ENCODE measurements around the gene TKT. TPM values are rescaled to one million over a fixed set of nuclear protein-coding genes. Genes with fewer than 3 reads are reported as not detected.

The TKT gene
- total RNA-seq, 1 experiment from 2014 or later = 634 TPM

GRCh38 chr3:53191836-53192480 lies 63.9 kb downstream of the TKT start:
- Histone ChIP-seq H3K4me2 (ENCODE audit: low read length) (no peak overlapping the region), H4K20me1 (ENCODE audit: insufficient read depth) (no peaks in the 10 kb centered on the region), H3K36me3 (ENCODE audit: control insufficient read depth in 1 of 2, insufficient read depth in 2 of 2, low read length in 2 of 2) (peaks cover 2 to 3% of the 10 kb centered on the region in 2 experiments), H3K27ac (ENCODE audit: low read depth, low read length) (no peak overlapping the region), H3K27me3 (ENCODE audit: insufficient read depth, low read length) (no peaks in the 10 kb centered on the region), H3K9ac (ENCODE audit: low read length) (no peak overlapping the region), H3K4me1 (ENCODE audit: control insufficient read depth in 1 of 2, insufficient read depth in 2 of 2, low read length in 2 of 2) (peaks cover 14 to 35% of the 10 kb centered on the region in 2 experiments), H3K9me2 (ENCODE audit: insufficient read depth) (no peaks in the 10 kb centered on the region), H3K9me3 (ENCODE audit: control insufficient read depth in 1 of 2, insufficient read depth in 1 of 2, low read depth in 1 of 2, low read length in 2 of 2) (no peaks in the 10 kb centered on the region), H2AFZ (ENCODE audit: low read depth, low read length, poor library complexity, severe bottlenecking) (no peak overlapping the region), H3K4me3 (replicated peaks in 1 of 2; ENCODE audit: low read depth in 1 of 2, low read length in 2 of 2) (no peak overlapping the region), H3K79me2 (ENCODE audit: insufficient read depth, low read length) (no peaks in the 10 kb centered on the region)
- intact Hi-C loops (cut with micrococcal nuclease) = no loop called here
- ChIA-PET RAD21 (ENCODE audit: low non-redundant PET in 1 of 2, low total read pairs in 2 of 2, uncharacterized antibody in 2 of 2, unreplicated experiment in 2 of 2) (no interaction called here), POLR2A (no interaction called here), CTCF (interaction anchor here (1.1 kb wide), 1 partner anchor 82 kb away, joined by 3 read pairs; no protein-coding TSS in a partner anchor)
- ATAC-seq (no peak), DNase-seq (ENCODE audit: low read depth, low spot score) (no peak)
- TF ChIP-seq ZNF274 (IDR thresholded peaks at IDR 0.05; ENCODE audit: low read depth, low read length) = no peak
- TF ChIP-seq, protein P1, sequence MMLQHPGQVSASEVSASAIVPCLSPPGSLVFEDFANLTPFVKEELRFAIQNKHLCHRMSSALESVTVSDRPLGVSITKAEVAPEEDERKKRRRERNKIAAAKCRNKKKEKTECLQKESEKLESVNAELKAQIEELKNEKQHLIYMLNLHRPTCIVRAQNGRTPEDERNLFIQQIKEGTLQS (IDR thresholded peaks at IDR 0.05) = no peak
- no peak for TF ChIP-seq SRF (IDR thresholded peaks at IDR 0.05; ENCODE audit: low read depth)
- TF ChIP-seq YY1 (IDR thresholded peaks at IDR 0.05; ENCODE audit: extremely low read depth, insufficient replicate concordance, low read depth, low read length) = no peak
- TF ChIP-seq CBX3 (IDR thresholded peaks at IDR 0.05; ENCODE audit: low read depth) = no peak
- no TSS peak for BruUV-seq (replicated peaks)

GRCh38 chr3:53190659-53191058 lies 65.2 kb downstream of the TKT start:
- Histone ChIP-seq H3K27ac (ENCODE audit: low read depth, low read length) (no peak overlapping the region), H3K79me2 (ENCODE audit: insufficient read depth, low read length) (no peaks in the 10 kb centered on the region), H3K27me3 (ENCODE audit: insufficient read depth, low read length) (no peaks in the 10 kb centered on the region), H3K4me1 (ENCODE audit: control insufficient read depth in 1 of 2, insufficient read depth in 2 of 2, low read length in 2 of 2) (peaks cover 5 to 22% of the 10 kb centered on the region in 2 experiments; a peak in 3 of 4 replicates), H3K4me3 (replicated peaks in 1 of 2; ENCODE audit: low read depth in 1 of 2, low read length in 2 of 2) (no peak overlapping the region), H3K36me3 (ENCODE audit: control insufficient read depth in 1 of 2, insufficient read depth in 2 of 2, low read length in 2 of 2) (peaks cover 2 to 12% of the 10 kb centered on the region in 2 experiments), H3K9ac (ENCODE audit: low read length) (no peak overlapping the region), H3K4me2 (ENCODE audit: low read length) (no peak overlapping the region), H3K9me3 (ENCODE audit: control insufficient read depth in 1 of 2, insufficient read depth in 1 of 2, low read depth in 1 of 2, low read length in 2 of 2) (no peaks in the 10 kb centered on the region), H4K20me1 (ENCODE audit: insufficient read depth) (no peaks in the 10 kb centered on the region), H2AFZ (ENCODE audit: low read depth, low read length, poor library complexity, severe bottlenecking) (no peak overlapping the region), H3K9me2 (ENCODE audit: insufficient read depth) (no peaks in the 10 kb centered on the region)
- ATAC-seq = no peak
- intact Hi-C loops (cut with micrococcal nuclease) = no loop called here
- ChIA-PET CTCF (interaction anchor here (1.1 kb wide), 1 partner anchor 80 kb away, joined by 3 read pairs; no protein-coding TSS in a partner anchor), RAD21 (ENCODE audit: low non-redundant PET in 1 of 2, low total read pairs in 2 of 2, uncharacterized antibody in 2 of 2, unreplicated experiment in 2 of 2) (no interaction called here), POLR2A (no interaction called here)
- no TSS peak for BruUV-seq (replicated peaks)
- no peak for DNase-seq (ENCODE audit: low read depth, low spot score)
- no peak for TF ChIP-seq FOSL1 (IDR thresholded peaks at IDR 0.05; ENCODE audit: low read depth)
- TF ChIP-seq ZFX (IDR thresholded peaks at IDR 0.05) = no peak
- TF ChIP-seq, protein P2, sequence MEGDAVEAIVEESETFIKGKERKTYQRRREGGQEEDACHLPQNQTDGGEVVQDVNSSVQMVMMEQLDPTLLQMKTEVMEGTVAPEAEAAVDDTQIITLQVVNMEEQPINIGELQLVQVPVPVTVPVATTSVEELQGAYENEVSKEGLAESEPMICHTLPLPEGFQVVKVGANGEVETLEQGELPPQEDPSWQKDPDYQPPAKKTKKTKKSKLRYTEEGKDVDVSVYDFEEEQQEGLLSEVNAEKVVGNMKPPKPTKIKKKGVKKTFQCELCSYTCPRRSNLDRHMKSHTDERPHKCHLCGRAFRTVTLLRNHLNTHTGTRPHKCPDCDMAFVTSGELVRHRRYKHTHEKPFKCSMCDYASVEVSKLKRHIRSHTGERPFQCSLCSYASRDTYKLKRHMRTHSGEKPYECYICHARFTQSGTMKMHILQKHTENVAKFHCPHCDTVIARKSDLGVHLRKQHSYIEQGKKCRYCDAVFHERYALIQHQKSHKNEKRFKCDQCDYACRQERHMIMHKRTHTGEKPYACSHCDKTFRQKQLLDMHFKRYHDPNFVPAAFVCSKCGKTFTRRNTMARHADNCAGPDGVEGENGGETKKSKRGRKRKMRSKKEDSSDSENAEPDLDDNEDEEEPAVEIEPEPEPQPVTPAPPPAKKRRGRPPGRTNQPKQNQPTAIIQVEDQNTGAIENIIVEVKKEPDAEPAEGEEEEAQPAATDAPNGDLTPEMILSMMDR (IDR thresholded peaks at IDR 0.05 in 2 of 3, conservative IDR thresholded peaks at IDR 0.05 in 1 of 3; ENCODE audit: borderline replicate concordance in 1 of 3, insufficient read depth in 1 of 3, low read depth in 2 of 3, low read length in 2 of 3) = no peak
- TF ChIP-seq ELF1 (IDR thresholded peaks at IDR 0.05; ENCODE audit: borderline replicate concordance, low read depth) = no peak
- no peak for TF ChIP-seq EGR1 (IDR thresholded peaks at IDR 0.05; ENCODE audit: low read depth)
- TF ChIP-seq, protein P1 (IDR thresholded peaks at IDR 0.05) = no peak
- no peak for TF ChIP-seq EZH2phosphoT487 (IDR thresholded peaks at IDR 0.05; ENCODE audit: borderline replicate concordance)
- no peak for TF ChIP-seq YY1 (IDR thresholded peaks at IDR 0.05; ENCODE audit: extremely low read depth, insufficient replicate concordance, low read depth, low read length)
- TF ChIP-seq POLR2AphosphoS5 (IDR thresholded peaks at IDR 0.05; ENCODE audit: low read depth, low read length) = no peak
- no peak for TF ChIP-seq JUND (IDR thresholded peaks at IDR 0.05)
- TF ChIP-seq, protein P3, sequence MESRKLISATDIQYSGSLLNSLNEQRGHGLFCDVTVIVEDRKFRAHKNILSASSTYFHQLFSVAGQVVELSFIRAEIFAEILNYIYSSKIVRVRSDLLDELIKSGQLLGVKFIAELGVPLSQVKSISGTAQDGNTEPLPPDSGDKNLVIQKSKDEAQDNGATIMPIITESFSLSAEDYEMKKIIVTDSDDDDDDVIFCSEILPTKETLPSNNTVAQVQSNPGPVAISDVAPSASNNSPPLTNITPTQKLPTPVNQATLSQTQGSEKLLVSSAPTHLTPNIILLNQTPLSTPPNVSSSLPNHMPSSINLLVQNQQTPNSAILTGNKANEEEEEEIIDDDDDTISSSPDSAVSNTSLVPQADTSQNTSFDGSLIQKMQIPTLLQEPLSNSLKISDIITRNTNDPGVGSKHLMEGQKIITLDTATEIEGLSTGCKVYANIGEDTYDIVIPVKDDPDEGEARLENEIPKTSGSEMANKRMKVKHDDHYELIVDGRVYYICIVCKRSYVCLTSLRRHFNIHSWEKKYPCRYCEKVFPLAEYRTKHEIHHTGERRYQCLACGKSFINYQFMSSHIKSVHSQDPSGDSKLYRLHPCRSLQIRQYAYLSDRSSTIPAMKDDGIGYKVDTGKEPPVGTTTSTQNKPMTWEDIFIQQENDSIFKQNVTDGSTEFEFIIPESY (IDR thresholded peaks at IDR 0.05; ENCODE audit: extremely low read depth, insufficient replicate concordance, low read length) = no peak
- no peak for TF ChIP-seq SP1 (IDR thresholded peaks at IDR 0.05; ENCODE audit: low read depth)
- no peak for TF ChIP-seq ZNF274 (IDR thresholded peaks at IDR 0.05; ENCODE audit: low read depth, low read length)
- TF ChIP-seq RAD21 (IDR thresholded peaks at IDR 0.05; ENCODE audit: low read depth) = no peak
- no peak for TF ChIP-seq CBX3 (IDR thresholded peaks at IDR 0.05; ENCODE audit: low read depth)

Data from HCT116 (cell line).